Suppressor macrophage treated with lipopolysaccharide for 4 hours (primary cell): Measurements from ENCODE around the gene WASL.
"Not testable (repeated sequence)": the region's sequence is repeated elsewhere in the genome, so short reads cannot be mapped to it uniquely, and the experiment has no call there.

Source experiments
- DNase-seq: peaks from one replicate; pipeline ENCODE4 v3.0.0-alpha.2; 2020

Gene WASL

DNA sequence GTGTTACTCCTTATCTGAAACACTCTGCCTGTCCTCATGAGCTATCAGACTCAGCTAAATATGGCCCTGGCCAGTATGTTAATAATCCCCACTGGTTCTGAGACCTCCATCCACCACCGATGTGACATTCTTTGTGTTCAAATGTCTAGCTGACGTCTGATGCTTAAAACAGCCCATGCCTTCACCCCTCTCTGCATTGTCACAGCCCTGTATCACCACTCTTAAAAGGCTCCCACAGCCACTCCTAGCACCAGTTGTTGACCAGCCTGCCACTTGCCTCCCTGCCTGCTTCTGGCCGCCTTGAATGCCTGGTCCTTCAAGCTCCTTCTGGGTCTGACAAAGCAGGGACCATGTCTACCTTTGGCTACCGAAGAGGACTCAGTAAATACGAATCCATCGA lies 93.2 kb downstream of the WASL start, which contains the start of gene LMOD2:
Gene LMOD2, plus strand, starts transcription at position 253 of the 400 bp plus-strand sequence. Its CDS starts 98 bp downstream, at position 351.
- DNase-seq: no peak

DNA sequence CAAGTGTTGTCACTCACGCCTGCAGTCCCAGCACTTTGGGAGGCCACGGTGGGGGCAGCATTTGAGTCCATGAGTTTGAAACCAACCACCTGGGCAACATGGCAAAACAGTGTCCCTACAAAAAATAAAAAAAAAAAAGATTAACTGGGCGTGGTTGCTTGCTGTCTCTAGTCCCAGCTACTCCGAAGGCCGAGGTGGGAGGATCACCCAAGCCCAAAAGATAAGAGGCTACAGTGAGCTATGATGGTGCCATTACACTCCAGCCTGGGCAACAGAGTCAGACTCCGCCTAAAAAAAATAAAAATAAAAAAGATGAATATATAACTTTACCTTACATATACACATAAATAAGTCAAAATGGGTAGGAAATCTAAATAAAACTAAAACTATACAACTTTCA lies 95.6 kb downstream of the WASL start:
- no peak for DNase-seq

DNA sequence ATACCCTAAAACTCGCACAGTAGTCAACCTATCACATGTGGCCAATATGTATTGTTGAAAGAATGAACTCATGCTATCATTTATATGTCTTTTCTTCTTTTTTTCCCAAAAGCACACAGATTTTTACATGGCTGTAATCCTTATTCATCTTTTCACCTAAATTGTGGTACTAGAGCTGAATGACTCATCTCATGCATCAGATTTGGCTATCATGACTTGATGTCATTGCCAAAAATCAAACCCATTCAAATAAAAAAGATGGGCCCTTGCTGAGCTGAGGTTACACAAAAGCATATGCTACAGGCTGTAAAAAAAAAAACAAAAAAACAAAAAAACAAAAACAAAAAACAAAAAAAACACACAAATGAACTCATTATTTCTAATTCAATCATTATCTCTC lies 96.4 kb downstream of the WASL start:
- DNase-seq: no peak

- no peak for DNase-seq
These were observed 98.2 kb downstream of the WASL start for GRCh38 chr7:123650595-123650994.

DNA sequence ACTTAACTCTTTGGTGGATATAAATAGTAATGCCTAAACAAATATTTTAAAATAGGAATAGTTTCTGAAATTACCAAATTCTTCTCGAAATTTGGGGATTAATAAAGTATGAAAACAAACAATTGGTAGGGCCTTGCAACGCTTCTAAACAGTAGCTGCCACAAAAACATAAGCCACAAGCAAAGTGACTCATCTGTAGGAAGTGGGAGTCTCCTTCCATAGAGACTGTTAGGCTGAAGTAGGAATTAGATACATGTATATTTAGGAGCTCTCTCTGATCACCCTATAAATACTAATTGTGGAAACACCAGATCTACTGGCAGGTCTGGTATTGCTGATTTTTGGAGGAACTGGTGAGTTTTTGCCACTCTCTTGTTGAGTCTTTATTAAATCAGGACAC lies 98.8 kb downstream of the WASL start:
- no peak for DNase-seq

GRCh38 chr7:123647106-123647730 lies 101.6 kb downstream of the WASL start:
- DNase-seq: no peak

- no peak for DNase-seq
These were observed 103.3 kb downstream of the WASL start for GRCh38 chr7:123645516-123645915.

GRCh38 chr7:123643495-123644441 lies 105.0 kb downstream of the WASL start:
- DNase-seq: peak; percentile 27

DNA sequence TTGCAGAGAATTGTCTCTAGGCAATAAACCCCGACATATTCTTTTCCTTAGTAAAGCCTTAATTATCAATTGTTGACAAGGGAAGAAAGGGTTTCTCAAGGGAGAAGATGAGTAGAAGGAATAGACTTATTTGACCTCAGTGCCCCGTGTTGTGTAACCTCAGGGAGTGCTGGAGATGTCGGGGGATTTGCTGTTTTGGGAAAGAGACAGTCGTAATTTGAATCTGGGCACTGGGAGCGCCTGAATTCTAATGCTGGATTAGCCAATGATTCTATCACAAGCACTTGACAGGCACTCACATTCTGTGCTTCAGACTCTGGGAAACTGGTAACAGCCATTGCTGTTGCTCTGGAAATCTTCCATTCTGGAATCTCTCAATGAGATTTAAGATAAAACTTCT lies 106.9 kb downstream of the WASL start:
- no peak for DNase-seq

- DNase-seq: no peak
These were observed 108.2 kb downstream of the WASL start for GRCh38 chr7:123640583-123640982.

DNA sequence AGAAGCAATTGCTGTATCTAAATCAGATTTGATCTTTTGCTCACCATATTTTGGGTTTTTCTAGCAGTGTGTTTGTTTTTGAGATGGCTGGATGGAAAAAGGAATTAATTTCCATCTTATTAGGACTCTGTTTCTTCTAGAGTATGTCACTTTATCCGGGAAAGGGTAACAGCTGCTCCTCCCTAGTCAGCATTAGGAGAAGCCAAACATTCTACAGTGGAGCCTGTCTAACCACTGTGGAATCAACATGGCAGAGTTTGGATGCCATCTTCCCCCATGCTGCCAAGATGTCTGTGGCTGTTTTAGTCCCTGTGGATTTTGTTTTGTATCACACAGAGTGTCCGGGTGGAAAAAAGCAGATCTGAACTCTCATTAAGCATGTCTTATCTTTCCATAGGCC lies 109.2 kb downstream of the WASL start:
- no peak for DNase-seq

GRCh38 chr7:123637878-123638277 lies 110.9 kb downstream of the WASL start:
- no peak for DNase-seq

DNA sequence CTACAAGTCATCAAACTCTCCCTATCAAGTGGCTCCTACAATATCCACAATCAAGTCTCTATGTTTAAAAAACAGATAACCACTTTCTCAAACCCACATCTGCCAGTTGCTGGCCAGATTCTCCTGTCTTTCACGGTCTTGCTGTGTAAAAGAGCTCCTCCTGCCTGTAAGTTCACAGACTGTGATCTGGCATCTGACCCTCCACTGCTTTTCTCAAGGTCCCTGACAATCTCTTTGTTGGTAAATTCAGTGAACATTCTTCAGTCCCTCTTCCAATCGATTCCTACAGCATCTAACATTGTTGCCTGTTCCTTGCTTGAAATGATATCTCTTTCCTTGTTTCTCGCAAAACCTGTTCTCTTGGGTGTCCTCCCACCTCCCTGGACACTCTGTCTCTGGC lies 111.6 kb downstream of the WASL start:
- DNase-seq: no peak

DNA sequence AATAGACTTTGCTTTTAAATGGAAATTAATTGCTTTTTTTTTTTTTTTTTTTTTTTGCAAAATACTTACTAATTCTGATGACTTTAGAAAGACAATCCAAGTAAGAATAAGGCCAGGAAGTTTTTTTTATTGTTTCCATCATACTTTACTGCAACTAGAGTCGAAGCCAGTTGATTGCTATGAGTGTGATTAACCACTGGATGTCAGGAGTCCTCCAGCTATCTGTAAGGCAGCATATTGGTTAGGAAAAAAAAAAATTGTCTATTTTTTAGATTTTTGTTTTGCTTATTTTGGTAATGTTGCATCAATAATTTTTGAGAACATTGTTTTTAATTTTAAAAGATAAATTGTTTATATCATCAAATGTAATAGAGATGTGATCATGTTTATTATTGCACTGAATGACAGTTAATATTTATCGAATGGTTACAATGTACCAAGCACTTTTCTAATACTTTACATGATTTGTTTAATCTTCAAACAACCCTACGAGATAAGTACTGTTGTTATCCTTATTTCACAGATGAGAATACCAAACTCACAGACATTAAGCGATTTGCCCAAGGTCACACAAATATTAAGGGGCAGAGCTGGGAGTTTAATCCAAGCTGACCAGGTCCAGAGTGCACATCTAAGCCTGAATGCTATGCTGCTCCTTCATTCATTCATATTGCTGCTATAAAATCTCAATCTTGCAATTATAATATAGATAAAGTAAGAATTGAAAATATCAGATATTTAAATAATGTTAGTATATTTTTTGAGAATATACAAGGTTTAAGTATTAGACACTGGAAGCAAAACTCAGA lies 113.0 kb downstream of the WASL start:
- DNase-seq: peak; percentile 9

- DNase-seq: not testable (repeated sequence)
These were observed 114.7 kb downstream of the WASL start for GRCh38 chr7:123634011-123634573.

DNA sequence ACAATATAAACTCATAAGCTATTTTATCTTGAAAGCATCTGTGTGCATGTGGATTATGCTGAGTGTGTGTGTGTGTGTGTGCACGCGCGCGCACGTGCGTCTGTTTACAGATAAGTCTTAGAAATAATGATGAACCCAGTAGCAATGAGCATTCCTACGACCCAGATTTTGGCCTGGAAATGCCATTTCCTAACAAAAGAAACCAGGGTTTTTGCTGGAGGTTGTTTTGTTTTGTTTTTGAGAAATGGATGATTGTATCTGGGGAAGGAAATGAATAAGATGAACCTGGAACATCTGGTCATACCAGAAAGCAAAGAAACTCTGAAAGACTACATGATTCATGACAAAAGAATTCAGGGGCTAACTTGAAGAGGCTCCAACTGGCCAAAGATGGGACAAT lies 115.2 kb downstream of the WASL start:
- no peak for DNase-seq

DNA sequence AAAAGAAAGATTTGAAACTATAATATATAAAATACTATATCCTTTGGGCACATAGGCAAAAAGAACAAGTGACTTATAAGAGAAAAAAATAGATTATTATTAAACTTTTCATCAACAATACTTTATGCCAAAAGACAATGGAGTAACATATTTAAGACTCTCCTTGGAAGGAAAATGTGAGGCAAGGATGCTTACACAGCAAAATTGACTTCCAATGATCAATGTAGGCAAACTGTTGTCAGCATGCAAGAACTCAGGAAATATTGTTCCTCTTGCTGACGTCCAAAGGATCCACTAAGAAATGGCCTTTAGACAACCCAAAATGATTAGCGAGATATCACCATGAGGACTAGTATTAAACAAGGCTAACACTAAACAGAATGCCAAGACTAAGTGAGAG lies 116.0 kb downstream of the WASL start:
- no peak for DNase-seq
